ENCODE results near the gene BRAT1. TPM values are rescaled to one million over a fixed set of nuclear protein-coding genes. Genes with fewer than 3 reads are reported as not detected.

Gene BRAT1
- total and polyA plus RNA-seq, 4 experiments from 2014 or later = 24.2 to 42.4 (median 39.2) TPM

- POLR2A ChIA-PET (ENCODE audit: partially characterized antibody) = interaction anchor here (0.8 to 15.7 kb wide), 15 partner anchors 8 to 1599 kb away, joined by 3 to 511 read pairs (median 3); partner anchors contain the start of genes BRAT1 and IQCE
- Mint-ChIP-seq H3K9me3 (no peaks in the 10 kb centered on the region), H3K27ac (peak overlapping the region; percentile 89 to 99 (median 92)), H3K4me1 (peaks cover 17 to 49% (median 30%) of the 10 kb centered on the region in 4 donors), H3K27me3 (no peaks in the 10 kb centered on the region), H3K36me3 (peaks cover 18 to 29% of the 10 kb centered on the region in 2 donors), H3K4me3 (peak overlapping the region; percentile 97 to 99 (median 98))
- Histone ChIP-seq H3K27ac (ENCODE audit: low read depth, low read length) (peak overlapping the region; percentile 80), H3K9me3 (ENCODE audit: control insufficient read depth in 1 of 2, low read length in 2 of 2) (no peaks in the 10 kb centered on the region), H3K27me3 (ENCODE audit: insufficient read depth, low read length) (no peaks in the 10 kb centered on the region), H3K4me3 (ENCODE audit: low read length in 2 of 2) (peak overlapping the region; percentile 93 to 98), H3K4me1 (ENCODE audit: insufficient read depth, low read length) (peaks cover 52% of the 10 kb centered on the region), H3K36me3 (ENCODE audit: insufficient read depth, low read length) (peaks cover 9% of the 10 kb centered on the region)
- intact Hi-C loops (cut with micrococcal nuclease) = loop anchor here (5.0 kb wide), 1 partner anchor 44 kb away; the partner anchor contains the start of gene GRIFIN
- DNase-seq = no peak
- CTCF ChIA-PET (ENCODE audit: partially characterized antibody) = interaction anchor here (1.4 kb wide), 2 partner anchors 9 to 10 kb away, joined by 3 read pairs; no protein-coding TSS in a partner anchor
These were observed 34.5 kb downstream of the BRAT1 start for GRCh38 chr7:2520761-2521290.

- Mint-ChIP-seq H3K4me1 (peaks cover 14 to 45% (median 26%) of the 10 kb centered on the region in 4 donors), H3K36me3 (peaks cover 18 to 26% of the 10 kb centered on the region in 2 donors), H3K4me3 (peak overlapping the region; percentile 97 to 99 (median 98)), H3K9me3 (no peaks in the 10 kb centered on the region), H3K27ac (peak overlapping the region; percentile 89 to 99 (median 92)), H3K27me3 (no peaks in the 10 kb centered on the region)
- Histone ChIP-seq H3K4me1 (ENCODE audit: insufficient read depth, low read length) (peaks cover 46% of the 10 kb centered on the region), H3K36me3 (ENCODE audit: insufficient read depth, low read length) (peaks cover 3% of the 10 kb centered on the region), H3K4me3 (ENCODE audit: low read length in 2 of 2) (peak overlapping the region; percentile 93 to 98), H3K9me3 (ENCODE audit: control insufficient read depth in 1 of 2, low read length in 2 of 2) (no peaks in the 10 kb centered on the region), H3K27me3 (ENCODE audit: insufficient read depth, low read length) (no peaks in the 10 kb centered on the region), H3K27ac (ENCODE audit: low read depth, low read length) (peak overlapping the region; percentile 80)
- intact Hi-C loops (cut with micrococcal nuclease) = loop anchor here (5.0 kb wide), 1 partner anchor 43 kb away; the partner anchor contains the start of gene GRIFIN
- DNase-seq = peak in 1 of 5 donors; percentile 58
- POLR2A ChIA-PET (ENCODE audit: partially characterized antibody) = interaction anchor here (0.8 to 15.7 kb wide), 15 partner anchors 9 to 1598 kb away, joined by 3 to 511 read pairs (median 3); partner anchors contain the start of genes BRAT1 and IQCE
- CTCF ChIA-PET (ENCODE audit: partially characterized antibody) = interaction anchor here (1.4 kb wide), 2 partner anchors 10 kb away, joined by 3 read pairs; no protein-coding TSS in a partner anchor
These were observed 35.1 kb downstream of the BRAT1 start for GRCh38 chr7:2520131-2520760.

GRCh38 chr7:2519119-2519930 is 36.0 kb downstream of the BRAT1 start, which contains the start of gene LFNG:
LFNG (plus strand) TSS chr7:2519774; CDS start chr7:2519862, 88 bp downstream.
- peaks cover 18 to 26% of the 10 kb centered on the region in 2 donors for H3K36me3 Mint-ChIP-seq
- H3K9me3 Mint-ChIP-seq = no peaks in the 10 kb centered on the region
- H3K27ac Mint-ChIP-seq = peak within 1 kb of the TSS; percentile 89 to 99 (median 92)
- H3K4me3 Mint-ChIP-seq = peak within 1 kb of the TSS; percentile 97 to 99 (median 98)
- intact Hi-C loops (cut with micrococcal nuclease) = loop anchor here (1.0 kb wide), 2 partner anchors 11 to 36 kb away; partner anchors contain the start of gene BRAT1
- no peaks in the 10 kb centered on the region for H3K27me3 Mint-ChIP-seq
- Histone ChIP-seq H3K9me3 (ENCODE audit: control insufficient read depth in 1 of 2, low read length in 2 of 2) (no peaks in the 10 kb centered on the region), H3K4me3 (ENCODE audit: low read length in 2 of 2) (peak within 1 kb of the TSS; percentile 93 to 98), H3K36me3 (ENCODE audit: insufficient read depth, low read length) (no peaks in the 10 kb centered on the region), H3K4me1 (ENCODE audit: insufficient read depth, low read length) (peaks cover 37% of the 10 kb centered on the region), H3K27ac (ENCODE audit: low read depth, low read length) (peak within 1 kb of the TSS; percentile 80), H3K27me3 (ENCODE audit: insufficient read depth, low read length) (no peaks in the 10 kb centered on the region)
- peak; percentile 77 to 86 (median 81) for DNase-seq
- ChIA-PET POLR2A (ENCODE audit: partially characterized antibody) (interaction anchor here (1.0 to 15.7 kb wide), 9 partner anchors 9 to 192 kb away, joined by 3 to 511 read pairs (median 7); partner anchors contain the start of genes BRAT1 and IQCE), CTCF (ENCODE audit: partially characterized antibody) (no interaction called here)
- peaks cover 14 to 45% (median 25%) of the 10 kb centered on the region in 4 donors for H3K4me1 Mint-ChIP-seq

GRCh38 chr7:2518737-2519118 is 36.6 kb downstream of the BRAT1 start:
- peak overlapping the region; percentile 42 to 87 (median 76) for H3K27ac Mint-ChIP-seq
- peak overlapping the region in 1 of 2 donors; percentile 49 for H3K4me3 ChIP-seq (ENCODE audit: low read length in 2 of 2)

GRCh38 chr7:2517678-2518507 is 37.4 kb downstream of the BRAT1 start:
- H3K4me1 ChIP-seq (ENCODE audit: insufficient read depth, low read length) = peaks cover 31% of the 10 kb centered on the region
- H3K27ac Mint-ChIP-seq = peak overlapping the region; percentile 64 to 87 (median 78)
- H3K36me3 ChIP-seq (ENCODE audit: insufficient read depth, low read length) = no peaks in the 10 kb centered on the region
- ChIA-PET CTCF (ENCODE audit: partially characterized antibody) (interaction anchor here (0.6 kb wide), 1 partner anchor 34 kb away, joined by 3 read pairs; no protein-coding TSS in a partner anchor), POLR2A (ENCODE audit: partially characterized antibody) (interaction anchor here (0.8 to 15.7 kb wide), 3 partner anchors 7 to 49 kb away, joined by 3 to 511 read pairs (median 96); no protein-coding TSS in a partner anchor)
- intact Hi-C loops (cut with micrococcal nuclease) = no loop called here
- DNase-seq = peak in 1 of 5 donors; percentile 49
- H3K27me3 Mint-ChIP-seq = no peaks in the 10 kb centered on the region
- no peaks in the 10 kb centered on the region for H3K9me3 ChIP-seq (ENCODE audit: control insufficient read depth in 1 of 2, low read length in 2 of 2)
- peaks cover 16 to 22% of the 10 kb centered on the region in 2 donors for H3K36me3 Mint-ChIP-seq
- no peaks in the 10 kb centered on the region for H3K9me3 Mint-ChIP-seq
- no peak overlapping the region for H3K27ac ChIP-seq (ENCODE audit: low read depth, low read length)
- H3K27me3 ChIP-seq (ENCODE audit: insufficient read depth, low read length) = no peaks in the 10 kb centered on the region
- peaks cover 15 to 48% (median 26%) of the 10 kb centered on the region in 4 donors for H3K4me1 Mint-ChIP-seq
- peak overlapping the region; percentile 78 to 87 (median 84) for H3K4me3 Mint-ChIP-seq
- H3K4me3 ChIP-seq (ENCODE audit: low read length in 2 of 2) = peak overlapping the region in 1 of 2 donors; percentile 49

More at GRCh38 chr7:2518737-2519118, 36.6 kb downstream of the BRAT1 start:
- Histone ChIP-seq H3K9me3 (ENCODE audit: control insufficient read depth in 1 of 2, low read length in 2 of 2) (no peaks in the 10 kb centered on the region), H3K27ac (ENCODE audit: low read depth, low read length) (peak overlapping the region; percentile 50), H3K36me3 (ENCODE audit: insufficient read depth, low read length) (no peaks in the 10 kb centered on the region), H3K4me1 (ENCODE audit: insufficient read depth, low read length) (peaks cover 31% of the 10 kb centered on the region), H3K27me3 (ENCODE audit: insufficient read depth, low read length) (no peaks in the 10 kb centered on the region)
- intact Hi-C loops (cut with micrococcal nuclease) = loop anchor here (1.0 kb wide), 2 partner anchors 10 to 37 kb away; partner anchors contain the start of gene BRAT1
- Mint-ChIP-seq H3K4me1 (peaks cover 14 to 45% (median 25%) of the 10 kb centered on the region in 4 donors), H3K36me3 (peaks cover 18 to 26% of the 10 kb centered on the region in 2 donors), H3K9me3 (no peaks in the 10 kb centered on the region), H3K27me3 (no peaks in the 10 kb centered on the region), H3K4me3 (peak overlapping the region; percentile 83 to 87 (median 85))
- ChIA-PET CTCF (ENCODE audit: partially characterized antibody) (no interaction called here), POLR2A (ENCODE audit: partially characterized antibody) (interaction anchor here (1.0 to 15.7 kb wide), 4 partner anchors 8 to 40 kb away, joined by 3 to 511 read pairs (median 52); partner anchors contain the start of genes BRAT1 and IQCE)
- DNase-seq = no peak

- Mint-ChIP-seq H3K4me1 (peaks cover 22 to 48% (median 30%) of the 10 kb centered on the region in 4 donors), H3K36me3 (peaks cover 10 to 17% of the 10 kb centered on the region in 2 donors), H3K9me3 (no peaks in the 10 kb centered on the region), H3K27me3 (no peaks in the 10 kb centered on the region), H3K27ac (peak overlapping the region in 1 of 7 donors; percentile 84), H3K4me3 (peak overlapping the region in 1 of 8 donors; percentile 15)
- Histone ChIP-seq H3K27me3 (ENCODE audit: insufficient read depth, low read length) (no peaks in the 10 kb centered on the region), H3K4me3 (ENCODE audit: low read length in 2 of 2) (no peak overlapping the region), H3K36me3 (ENCODE audit: insufficient read depth, low read length) (no peaks in the 10 kb centered on the region), H3K27ac (ENCODE audit: low read depth, low read length) (no peak overlapping the region), H3K9me3 (ENCODE audit: control insufficient read depth in 1 of 2, low read length in 2 of 2) (no peaks in the 10 kb centered on the region), H3K4me1 (ENCODE audit: insufficient read depth, low read length) (peaks cover 35% of the 10 kb centered on the region)
- CTCF ChIA-PET (ENCODE audit: partially characterized antibody) = no interaction called here
- intact Hi-C loops (cut with micrococcal nuclease) = no loop called here
- POLR2A ChIA-PET (ENCODE audit: partially characterized antibody) = interaction anchor here (0.8 to 15.7 kb wide), 4 partner anchors 6 to 48 kb away, joined by 3 to 511 read pairs (median 50); no protein-coding TSS in a partner anchor
- DNase-seq = no peak
These were observed 38.3 kb downstream of the BRAT1 start for GRCh38 chr7:2517026-2517425.

Data from CD4-positive, alpha-beta memory T cell (primary cell).